B cell (primary cell): Measurements from ENCODE around the gene GLRX5. TPM values are rescaled to one million over a fixed set of nuclear protein-coding genes. Genes with fewer than 3 reads are reported as not detected.
"Not testable (repeated sequence)": the region's sequence is repeated elsewhere in the genome, so short reads cannot be mapped to it uniquely, and the experiment has no call there.

Experiments used
- ATAC-seq: fragments of 200-7000 bp; cut with Tn5 transposase; one replicate; pipeline ENCODE4 v1.10.0; 2021; ENCODE audit warnings: low read depth, mild to moderate bottlenecking, moderate number of reproducible peaks, moderate library complexity
- CTCF ChIA-PET: fragments of 350-600 bp; sonication (Branson Sonifier 250); formaldehyde crosslinking; loops from one replicate; lab custom pipeline; 2021; ENCODE audit warnings: antibody characterized with exemption, inconsistent platforms; lab: Charles Lee
- POLR2A ChIA-PET: fragments of 350-600 bp; sonication (Branson Sonifier 250); formaldehyde crosslinking; loops from one replicate; lab custom pipeline; 2021; ENCODE audit warnings: antibody characterized with exemption; lab: Charles Lee
- DNase-seq: peaks from one replicate; pipeline ENCODE4 v3.0.0; 2013
- H2AFZ ChIP-seq: 2 replicates; pipeline ENCODE4 v1.6.1; 2012; ENCODE audit warnings: mild to moderate bottlenecking, low read depth, low read length; ENCODE audit not compliant: insufficient read depth, poor library complexity, severe bottlenecking
- H3K27ac ChIP-seq, 2 donors: 1 replicate in 1 of 2; 2 replicates in 1 of 2; pipeline ENCODE4 v1.5.1; 2012 to 2013; ENCODE audit warnings: low read length in 2 of 2, mild to moderate bottlenecking in 2 of 2, moderate library complexity in 1 of 2
- H3K27me3 ChIP-seq, 4 experiments: fragments of 200-600 bp in 1 of 4; sonication (generic) in 1 of 4; replicated peaks in 1 of 4; 1 replicate in 2 of 4; 2 replicates in 2 of 4; pipeline versions ENCODE4 v1.6.1 to v1.7.0; 2013 to 2016; ENCODE audit warnings: low read length in 3 of 4, mild to moderate bottlenecking in 2 of 4, mixed read lengths in 1 of 4, moderate library complexity in 1 of 4; ENCODE audit not compliant: insufficient read depth in 4 of 4, control insufficient read depth in 3 of 4; ENCODE audit errors: control extremely low read depth in 1 of 4
- H3K36me3 ChIP-seq, 2 experiments: replicated peaks in 1 of 2; 1 replicate in 1 of 2; 2 replicates in 1 of 2; pipeline versions ENCODE4 v1.6.1 to v1.7.1; 2013; ENCODE audit warnings: low read length in 1 of 2; ENCODE audit not compliant: insufficient read depth in 2 of 2, control insufficient read depth in 1 of 2; ENCODE audit errors: control extremely low read depth in 1 of 2, extremely low read depth in 1 of 2
- H3K4me1 ChIP-seq, 2 donors: fragments of 200-600 bp in 1 of 2; sonication (generic) in 1 of 2; 1 replicate in 1 of 2; 2 replicates in 1 of 2; pipeline versions ENCODE4 v1.5.1 to v1.6.1; 2013 to 2017; ENCODE audit warnings: low read length in 2 of 2; ENCODE audit not compliant: control insufficient read depth in 2 of 2, insufficient read depth in 2 of 2
- H3K4me2 ChIP-seq: replicated peaks from 2 replicates; pipeline ENCODE3; 2012; ENCODE audit warnings: mild to moderate bottlenecking, low read depth, low read length; ENCODE audit not compliant: poor library complexity, severe bottlenecking
- H3K4me3 ChIP-seq, 5 experiments: fragments of 200-600 bp in 1 of 5; sonication (generic) in 1 of 5; 1 replicate in 3 of 5; 2 replicates in 2 of 5; pipeline versions ENCODE4 v1.5.1 to v1.7.0; 2011 to 2016; ENCODE audit warnings: low read length in 4 of 5, mild to moderate bottlenecking in 4 of 5, low read depth in 2 of 5, control low read depth in 1 of 5, moderate library complexity in 1 of 5; ENCODE audit not compliant: insufficient read depth in 1 of 5; ENCODE audit errors: control extremely low read depth in 1 of 5, extremely low read depth in 1 of 5
- H3K79me2 ChIP-seq: fragments of 200-600 bp; sonication (generic); one replicate; pipeline ENCODE4 v1.6.0; 2016; ENCODE audit warnings: low read length; ENCODE audit not compliant: control insufficient read depth, insufficient read depth
- H3K9ac ChIP-seq: fragments of 200-600 bp; sonication (generic); 2 replicates; pipeline ENCODE4 v1.6.1; 2017; ENCODE audit warnings: mild to moderate bottlenecking, low read length, moderate library complexity
- H3K9me3 ChIP-seq, 3 donors: one replicate each; pipeline versions ENCODE4 v1.6.1 to v1.7.1; 2013; ENCODE audit warnings: low read length in 2 of 3; ENCODE audit not compliant: control insufficient read depth in 2 of 3, insufficient read depth in 1 of 3; ENCODE audit errors: control extremely low read depth in 1 of 3
- H4K20me1 ChIP-seq: 2 replicates; pipeline ENCODE4 v1.6.0; 2012; ENCODE audit warnings: mild to moderate bottlenecking, low read length; ENCODE audit not compliant: insufficient read depth, control insufficient read depth, poor library complexity, severe bottlenecking
- H3K27ac Mint-ChIP-seq: one replicate; pipeline ENCODE4 v1.8.0; 2021; ENCODE audit warnings: mixed read lengths
- H3K27me3 Mint-ChIP-seq: one replicate; pipeline ENCODE4 v1.8.0; 2021; ENCODE audit warnings: mixed read lengths
- H3K4me1 Mint-ChIP-seq: one replicate; pipeline ENCODE4 v1.8.0; 2021; ENCODE audit warnings: mixed read lengths
- H3K4me3 Mint-ChIP-seq: one replicate; pipeline ENCODE4 v1.8.0; 2021; ENCODE audit warnings: mixed read lengths
- H3K9me3 Mint-ChIP-seq: one replicate; pipeline ENCODE4 v1.8.0; 2022; ENCODE audit warnings: mixed read lengths; ENCODE audit not compliant: insufficient read depth
- EZH2 ChIP-seq: IDR thresholded peaks from 2 replicates; pipeline ENCODE4 v1.6.1; 2012; ENCODE audit warnings: borderline replicate concordance, low read depth, mild to moderate bottlenecking, moderate library complexity, low read length; ENCODE audit not compliant: insufficient read depth, poor library complexity, severe bottlenecking
- WGBS: methylation state at CpG from one replicate; pipeline ENCODE4 v1.1.5; 2013; ENCODE audit warnings: missing lambda C conversion rate; ENCODE audit not compliant: insufficient coverage; 5-methylcytosine and 5-hydroxymethylcytosine counted together
- intact Hi-C: fragments of 100-400 bp; cut with micrococcal nuclease; formaldehyde crosslinking; loops from one replicate; pipeline ENCODE4 v1.10.0; 2022
- polyA plus RNA-seq: library from polyadenylated mRNA; depleted of rRNA; stranded (reverse); fragments of >200 nt; gene quantifications from 2 replicates; pipeline ENCODE4 v1.2.3, GENCODE V29; 2012
- total RNA-seq, 2 donors: library from RNA; stranded (reverse); fragments of 120-200 nt in 1 of 2; gene quantifications; 1 replicate in 1 of 2; 2 replicates in 1 of 2; pipeline versions ENCODE4 v1.2.3 to v1.2.4, GENCODE V29; 2013 to 2022
- TF ChIP-seq, protein P1 (sequence below): fragments of 200-600 bp; IDR thresholded peaks from one replicate; pipeline ENCODE4 v1.8.0; 2022; ENCODE audit warnings: antibody characterized with exemption, mild to moderate bottlenecking

Gene GLRX5
- total and polyA plus RNA-seq, 2 donors (not counting 1 experiment from before 2014, with no cell fraction given), result 7.8 to 18.4 TPM

DNA sequence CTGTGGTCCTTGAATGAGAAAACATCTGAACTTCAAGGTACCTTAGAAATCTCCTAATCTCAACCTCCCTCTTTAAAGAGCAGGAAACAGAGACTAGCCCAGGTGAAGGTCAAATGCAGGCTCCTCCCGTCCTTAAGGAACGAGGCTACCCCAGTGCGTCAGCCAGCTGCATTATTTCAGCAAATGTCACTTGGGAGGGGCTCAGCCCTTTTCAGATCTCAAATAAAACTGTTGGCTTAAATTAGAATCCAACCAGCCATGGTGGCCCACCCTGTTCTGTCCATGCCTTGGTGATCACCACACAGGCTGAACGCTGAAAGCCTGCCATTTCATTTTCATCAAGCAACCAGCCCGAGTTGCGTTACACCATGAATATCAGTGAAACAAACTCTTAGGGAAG, 25.4 kb upstream of the GLRX5 start:
- Histone ChIP-seq H3K79me2 (peaks cover 85% of the 10 kb centered on the region), H3K9ac (peak overlapping the region; percentile 32), H3K27ac (peak overlapping the region in 1 of 2 donors; percentile 59), H2AFZ (no peak overlapping the region), H3K4me3 (no peak overlapping the region), H3K9me3 (no peaks in the 10 kb centered on the region), H3K4me1 (peaks cover 67 to 83% of the 10 kb centered on the region in 2 donors), H4K20me1 (peaks cover 78% of the 10 kb centered on the region), H3K36me3 (peaks cover 10 to 48% of the 10 kb centered on the region in 2 experiments), H3K4me2 (peak overlapping the region; percentile 51), H3K27me3 (no peaks in the 10 kb centered on the region)
- whole genome bisulfite sequencing, result 82% methylated on average over 3 of the region's 6 CpGs
- H3K4me3 Mint-ChIP-seq, result peak overlapping the region; percentile 26
- H3K9me3 Mint-ChIP-seq, result no peaks in the 10 kb centered on the region
- ChIA-PET CTCF (interaction anchor here (0.9 to 7.9 kb wide), 4 partner anchors 17 to 66 kb away, joined by 3 to 48 read pairs (median 4); no protein-coding TSS in a partner anchor), POLR2A (no interaction called here)
- TF ChIP-seq, protein P1, sequence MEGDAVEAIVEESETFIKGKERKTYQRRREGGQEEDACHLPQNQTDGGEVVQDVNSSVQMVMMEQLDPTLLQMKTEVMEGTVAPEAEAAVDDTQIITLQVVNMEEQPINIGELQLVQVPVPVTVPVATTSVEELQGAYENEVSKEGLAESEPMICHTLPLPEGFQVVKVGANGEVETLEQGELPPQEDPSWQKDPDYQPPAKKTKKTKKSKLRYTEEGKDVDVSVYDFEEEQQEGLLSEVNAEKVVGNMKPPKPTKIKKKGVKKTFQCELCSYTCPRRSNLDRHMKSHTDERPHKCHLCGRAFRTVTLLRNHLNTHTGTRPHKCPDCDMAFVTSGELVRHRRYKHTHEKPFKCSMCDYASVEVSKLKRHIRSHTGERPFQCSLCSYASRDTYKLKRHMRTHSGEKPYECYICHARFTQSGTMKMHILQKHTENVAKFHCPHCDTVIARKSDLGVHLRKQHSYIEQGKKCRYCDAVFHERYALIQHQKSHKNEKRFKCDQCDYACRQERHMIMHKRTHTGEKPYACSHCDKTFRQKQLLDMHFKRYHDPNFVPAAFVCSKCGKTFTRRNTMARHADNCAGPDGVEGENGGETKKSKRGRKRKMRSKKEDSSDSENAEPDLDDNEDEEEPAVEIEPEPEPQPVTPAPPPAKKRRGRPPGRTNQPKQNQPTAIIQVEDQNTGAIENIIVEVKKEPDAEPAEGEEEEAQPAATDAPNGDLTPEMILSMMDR, result no peak
- no peak for TF ChIP-seq EZH2
- no peak for ATAC-seq
- no peak for DNase-seq
- H3K4me1 Mint-ChIP-seq, result peaks cover 84% of the 10 kb centered on the region
- peak overlapping the region; percentile 87 for H3K27ac Mint-ChIP-seq
- intact Hi-C loops, result no loop called here
- no peaks in the 10 kb centered on the region for H3K27me3 Mint-ChIP-seq

DNA sequence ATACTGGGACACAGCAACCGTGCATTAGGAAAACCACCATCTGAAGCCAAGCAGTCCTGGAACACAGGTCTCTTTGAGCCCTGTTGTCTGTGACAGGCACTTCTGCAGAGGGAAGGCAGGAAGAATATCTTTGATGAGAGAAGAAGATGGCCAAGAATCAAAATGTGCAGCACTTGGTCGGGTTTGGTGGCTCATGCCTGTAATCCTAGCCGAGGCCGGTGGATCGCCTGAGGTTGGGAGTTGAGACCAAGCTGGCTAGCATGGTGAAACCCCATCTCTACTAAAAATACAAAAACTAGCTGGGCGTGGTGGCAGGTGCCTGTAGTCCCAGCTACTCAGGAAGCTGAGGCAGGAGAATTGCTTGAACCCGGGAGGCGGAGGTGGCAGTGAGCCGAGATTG, 24.5 kb upstream of the GLRX5 start:
- H3K4me3 Mint-ChIP-seq, POLR2A ChIA-PET, intact Hi-C loops, H2AFZ ChIP-seq, H3K27me3 Mint-ChIP-seq, H3K4me3 ChIP-seq, H3K9me3 ChIP-seq, H3K27ac ChIP-seq, H3K9ac ChIP-seq, H3K27me3 ChIP-seq, DNase-seq, ATAC-seq, H3K9me3 Mint-ChIP-seq: not testable (repeated sequence)
- Histone ChIP-seq H3K4me2 (peak overlapping the region; percentile 51), H3K4me1 (peaks cover 67 to 83% of the 10 kb centered on the region in 2 donors), H4K20me1 (peaks cover 79% of the 10 kb centered on the region), H3K79me2 (peaks cover 85% of the 10 kb centered on the region), H3K36me3 (peaks cover 10 to 43% of the 10 kb centered on the region in 2 experiments)
- WGBS, result 87% methylated on average over 9 of the region's 9 CpGs
- Mint-ChIP-seq H3K4me1 (peaks cover 83% of the 10 kb centered on the region), H3K27ac (peak overlapping the region; percentile 87)
- CTCF ChIA-PET, result interaction anchor here (7.9 kb wide), 1 partner anchor 66 kb away, joined by 48 read pairs; no protein-coding TSS in a partner anchor
